ENCODE data around the gene CDC14B. TPM values are rescaled to one million over a fixed set of nuclear protein-coding genes. Genes with fewer than 3 reads are reported as not detected.
"Not testable (repeated sequence)": the region's sequence is repeated elsewhere in the genome, so short reads cannot be mapped to it uniquely, and the experiment has no call there.

CDC14B gene
- total and polyA plus RNA-seq, 2 donors = 11.7 to 27.8 TPM

GRCh38 chr9:96646081-96646991, 26.7 kb upstream of the CDC14B start:
- 71% methylated on average over 13 of the region's 13 CpGs for WGBS
- Histone ChIP-seq H3K4me3 (ENCODE audit: low read depth, low read length) (no peak overlapping the region), H3K4me1 (ENCODE audit: insufficient read depth) (no peaks in the 10 kb centered on the region), H3K27ac (ENCODE audit: low read depth) (no peak overlapping the region), H3K36me3 (ENCODE audit: insufficient read depth) (peaks cover 3% of the 10 kb centered on the region)
- DNase-seq (ENCODE audit: extremely low spot score) = no peak

- Histone ChIP-seq H3K36me3 (ENCODE audit: insufficient read depth) (peaks cover 3% of the 10 kb centered on the region), H3K4me3 (ENCODE audit: low read depth, low read length) (no peak overlapping the region), H3K27ac (ENCODE audit: low read depth) (no peak overlapping the region), H3K4me1 (ENCODE audit: insufficient read depth) (no peaks in the 10 kb centered on the region)
- WGBS = 82% methylated on average over 2 of the region's 2 CpGs
- no peak for DNase-seq (ENCODE audit: extremely low spot score)
Observed at GRCh38 chr9:96644137-96644536, 24.5 kb upstream of the CDC14B start.

GRCh38 chr9:96641514-96641913, 21.9 kb upstream of the CDC14B start:
- 84% methylated on average over 3 of the region's 3 CpGs for WGBS
- peaks cover 3% of the 10 kb centered on the region for H3K36me3 ChIP-seq (ENCODE audit: insufficient read depth)
- no peaks in the 10 kb centered on the region for H3K4me1 ChIP-seq (ENCODE audit: insufficient read depth)
- no peak overlapping the region for H3K27ac ChIP-seq (ENCODE audit: low read depth)
- DNase-seq (ENCODE audit: extremely low spot score) = no peak
- no peak overlapping the region for H3K4me3 ChIP-seq (ENCODE audit: low read depth, low read length)

- Histone ChIP-seq H3K4me3 (ENCODE audit: low read depth, low read length) (no peak overlapping the region), H3K27ac (ENCODE audit: low read depth) (no peak overlapping the region), H3K36me3 (ENCODE audit: insufficient read depth) (peaks cover 3% of the 10 kb centered on the region), H3K4me1 (ENCODE audit: insufficient read depth) (no peaks in the 10 kb centered on the region)
- no peak for DNase-seq (ENCODE audit: extremely low spot score)
- WGBS = 87% methylated on average over 19 of the region's 19 CpGs
Observed at GRCh38 chr9:96638606-96639364, 19.1 kb upstream of the CDC14B start.

GRCh38 chr9:96636368-96636767, 16.7 kb upstream of the CDC14B start:
- Histone ChIP-seq H3K36me3 (ENCODE audit: insufficient read depth) (no peaks in the 10 kb centered on the region), H3K4me3 (ENCODE audit: low read depth, low read length) (no peak overlapping the region), H3K4me1 (ENCODE audit: insufficient read depth) (no peaks in the 10 kb centered on the region), H3K27ac (ENCODE audit: low read depth) (no peak overlapping the region)
- 67% methylated on average over 1 of the region's 1 CpG for WGBS
- DNase-seq (ENCODE audit: extremely low spot score) = no peak

- not testable (repeated sequence) for H3K4me3 ChIP-seq (ENCODE audit: low read depth, low read length); H3K4me1 ChIP-seq (ENCODE audit: insufficient read depth); H3K36me3 ChIP-seq (ENCODE audit: insufficient read depth); H3K27ac ChIP-seq (ENCODE audit: low read depth); DNase-seq (ENCODE audit: extremely low spot score)
- WGBS = 87% methylated on average over 8 of the region's 8 CpGs
Observed at GRCh38 chr9:96633579-96633978, 13.9 kb upstream of the CDC14B start.

GRCh38 chr9:96626912-96627311, 7.3 kb upstream of the CDC14B start:
- Histone ChIP-seq H3K36me3 (ENCODE audit: insufficient read depth) (no peaks in the 10 kb centered on the region), H3K4me3 (ENCODE audit: low read depth, low read length) (no peak overlapping the region), H3K4me1 (ENCODE audit: insufficient read depth) (no peaks in the 10 kb centered on the region), H3K27ac (ENCODE audit: low read depth) (no peak overlapping the region)
- WGBS = 92% methylated on average over 6 of the region's 6 CpGs
- no peak for DNase-seq (ENCODE audit: extremely low spot score)

GRCh38 chr9:96621618-96622017, 2.0 kb upstream of the CDC14B start:
- Histone ChIP-seq H3K4me1 (ENCODE audit: insufficient read depth) (no peaks in the 10 kb centered on the region), H3K36me3 (ENCODE audit: insufficient read depth) (no peaks in the 10 kb centered on the region), H3K27ac (ENCODE audit: low read depth) (no peak overlapping the region), H3K4me3 (ENCODE audit: low read depth, low read length) (no peak overlapping the region)
- WGBS = 74% methylated on average over 4 of the region's 4 CpGs
- DNase-seq (ENCODE audit: extremely low spot score) = no peak

GRCh38 chr9:96620832-96621269, 1.2 kb upstream of the CDC14B start:
- Histone ChIP-seq H3K36me3 (ENCODE audit: insufficient read depth) (no peaks in the 10 kb centered on the region), H3K4me3 (ENCODE audit: low read depth, low read length) (no peak overlapping the region), H3K4me1 (ENCODE audit: insufficient read depth) (no peaks in the 10 kb centered on the region), H3K27ac (ENCODE audit: low read depth) (no peak overlapping the region)
- WGBS = 49% methylated on average over 7 of the region's 7 CpGs
- no peak for DNase-seq (ENCODE audit: extremely low spot score)

GRCh38 chr9:96620181-96620514, 505 bp upstream of the CDC14B start:
- no peaks in the 10 kb centered on the region for H3K4me1 ChIP-seq (ENCODE audit: insufficient read depth)
- H3K4me3 ChIP-seq (ENCODE audit: low read depth, low read length) = peak overlapping the region; percentile 96
- no peak for DNase-seq (ENCODE audit: extremely low spot score)
- H3K36me3 ChIP-seq (ENCODE audit: insufficient read depth) = no peaks in the 10 kb centered on the region
- no peak overlapping the region for H3K27ac ChIP-seq (ENCODE audit: low read depth)
- WGBS = 57% methylated on average over 11 of the region's 11 CpGs

- peak overlapping the region; percentile 96 for H3K4me3 ChIP-seq (ENCODE audit: low read depth, low read length)
- no peak for DNase-seq (ENCODE audit: extremely low spot score)
- no peaks in the 10 kb centered on the region for H3K4me1 ChIP-seq (ENCODE audit: insufficient read depth)
- peak overlapping the region; percentile 47 for H3K27ac ChIP-seq (ENCODE audit: low read depth)
- WGBS = under 1% methylated on average over 54 of the region's 54 CpGs
- no peaks in the 10 kb centered on the region for H3K36me3 ChIP-seq (ENCODE audit: insufficient read depth)
Observed at GRCh38 chr9:96619124-96619465, 548 bp downstream of the CDC14B start.

- no peaks in the 10 kb centered on the region for H3K4me1 ChIP-seq (ENCODE audit: insufficient read depth)
- H3K27ac ChIP-seq (ENCODE audit: low read depth) = peak overlapping the region; percentile 64
- no peak for DNase-seq (ENCODE audit: extremely low spot score)
- peak overlapping the region; percentile 96 for H3K4me3 ChIP-seq (ENCODE audit: low read depth, low read length)
- 10% methylated on average over 69 of the region's 69 CpGs for WGBS
- H3K36me3 ChIP-seq (ENCODE audit: insufficient read depth) = no peaks in the 10 kb centered on the region
Observed at GRCh38 chr9:96618209-96619123, 1.2 kb downstream of the CDC14B start.

GRCh38 chr9:96617439-96618185, 2.0 kb downstream of the CDC14B start:
- no peak overlapping the region for H3K4me3 ChIP-seq (ENCODE audit: low read depth, low read length)
- WGBS = 75% methylated on average over 22 of the region's 22 CpGs
- no peak overlapping the region for H3K27ac ChIP-seq (ENCODE audit: low read depth)

More at GRCh38 chr9:96617439-96618185, 2.0 kb downstream of the CDC14B start:
- Histone ChIP-seq H3K4me1 (ENCODE audit: insufficient read depth) (no peaks in the 10 kb centered on the region), H3K36me3 (ENCODE audit: insufficient read depth) (no peaks in the 10 kb centered on the region)
- no peak for DNase-seq (ENCODE audit: extremely low spot score)

Measured in urinary bladder (tissue), 4 donors.